WI38 (cell line): ENCODE measurements around the gene MVB12B.

ENCODE experiments used
- H3K4me3 ChIP-seq: 2 replicates; pipeline ENCODE4 v1.5.1; 2011; ENCODE audit warnings: low read depth, mild to moderate bottlenecking, control low read depth, low read length
- CTCF ChIP-seq: IDR thresholded peaks from 2 replicates; pipeline ENCODE4 v1.5.1; 2012; ENCODE audit warnings: low read depth, mild to moderate bottlenecking, control low read depth, low read length

Gene MVB12B

GRCh38 chr9:126357074-126357473, 30.4 kb downstream of the MVB12B start:
- no peak overlapping the region for H3K4me3 ChIP-seq

GRCh38 chr9:126360073-126360472, 33.4 kb downstream of the MVB12B start:
- no peak overlapping the region for H3K4me3 ChIP-seq
- TF ChIP-seq CTCF = no peak

More at GRCh38 chr9:126357074-126357473, 30.4 kb downstream of the MVB12B start:
- no peak for TF ChIP-seq CTCF

GRCh38 chr9:126361810-126362238, 35.2 kb downstream of the MVB12B start:
- no peak overlapping the region for H3K4me3 ChIP-seq
- no peak for TF ChIP-seq CTCF

GRCh38 chr9:126363250-126363649, 36.6 kb downstream of the MVB12B start:
- H3K4me3 ChIP-seq = no peak overlapping the region

GRCh38 chr9:126363847-126364671, 37.4 kb downstream of the MVB12B start:
- TF ChIP-seq CTCF = no peak

More at GRCh38 chr9:126363250-126363649, 36.6 kb downstream of the MVB12B start:
- TF ChIP-seq CTCF = no peak

GRCh38 chr9:126365780-126366179, 39.2 kb downstream of the MVB12B start:
- TF ChIP-seq CTCF = no peak

More at GRCh38 chr9:126363847-126364671, 37.4 kb downstream of the MVB12B start:
- H3K4me3 ChIP-seq = no peak overlapping the region

GRCh38 chr9:126366366-126367011, 39.9 kb downstream of the MVB12B start:
- no peak for TF ChIP-seq CTCF
- no peak overlapping the region for H3K4me3 ChIP-seq

More at GRCh38 chr9:126365780-126366179, 39.2 kb downstream of the MVB12B start:
- H3K4me3 ChIP-seq = no peak overlapping the region
